K562 (cell line): Measurements from ENCODE around the gene DNAAF2. TPM values are rescaled to one million over a fixed set of nuclear protein-coding genes. Genes with fewer than 3 reads are reported as not detected.

Experiments
- ATF7 ChIP-seq: fragments of 450-650 bp; IDR thresholded peaks from 2 replicates; pipeline ENCODE4 v1.7.1; 2014; ENCODE audit warnings: mild to moderate bottlenecking, moderate library complexity
- CSDE1 ChIP-seq, 2 experiments: fragments of 450-650 bp; IDR thresholded peaks; 2 replicates each; pipeline ENCODE4 v1.6.1; 2016; ENCODE audit warnings: mild to moderate bottlenecking in 1 of 2
- CTBP1 ChIP-seq: fragments of 450-650 bp; IDR thresholded peaks from 2 replicates; pipeline ENCODE4 v1.6.1; 2016; ENCODE audit warnings: borderline replicate concordance
- DACH1 ChIP-seq: fragments of 450-650 bp; IDR thresholded peaks from 2 replicates; pipeline ENCODE4 v1.6.1; 2018; ENCODE audit not compliant: partially characterized antibody
- DMBX1 ChIP-seq: fragments of 250-450 bp; sonication (Bioruptor Pico); IDR thresholded peaks from 2 replicates; pipeline ENCODE4 v1.8.0; 2022; ENCODE audit warnings: inconsistent platforms, mild to moderate bottlenecking, moderate library complexity, borderline replicate concordance
- GABPA ChIP-seq: fragments of 200-800 bp; sonication (Bioruptor generic); conservative IDR thresholded peaks from 2 replicates; pipeline ENCODE4 v1.6.1; 2016; ENCODE audit warnings: low read depth, missing genetic modification characterization, missing compliant biosample characterization
- HLTF ChIP-seq: fragments of 450-650 bp; IDR thresholded peaks from 2 replicates; pipeline ENCODE4 v1.6.1; 2016
- MTA1 ChIP-seq: fragments of 450-650 bp; IDR thresholded peaks from 2 replicates; pipeline ENCODE4 v1.6.1; 2017; ENCODE audit warnings: borderline replicate concordance
- NCOA6 ChIP-seq: fragments of 450-650 bp; IDR thresholded peaks from 2 replicates; pipeline ENCODE4 v1.6.1; 2017; ENCODE audit warnings: mild to moderate bottlenecking
- NCOR1 ChIP-seq: fragments of 450-650 bp; IDR thresholded peaks from 2 replicates; pipeline ENCODE4 v1.6.1; 2016; ENCODE audit warnings: mild to moderate bottlenecking, moderate library complexity
- PHF8 ChIP-seq: fragments of 200-600 bp; sonication (generic); IDR thresholded peaks from 2 replicates; pipeline ENCODE4 v1.6.1; 2012; ENCODE audit warnings: mixed run types, mild to moderate bottlenecking, inconsistent platforms, low read length, moderate library complexity, borderline replicate concordance
- RBM14 ChIP-seq: fragments of 200-400 bp; formaldehyde crosslinking; IDR thresholded peaks from 2 replicates; pipeline ENCODE4 v1.6.1; 2018; ENCODE audit warnings: low read depth, mild to moderate bottlenecking, low read length, moderate library complexity, borderline replicate concordance; ENCODE audit not compliant: insufficient read depth
- SAP30 ChIP-seq: fragments of 200-600 bp; sonication (generic); IDR thresholded peaks from 2 replicates; pipeline ENCODE4 v1.6.1; 2012; ENCODE audit warnings: borderline replicate concordance, low read depth, mild to moderate bottlenecking, moderate library complexity, low read length, control low read depth, inconsistent platforms; ENCODE audit not compliant: insufficient read depth, poor library complexity, severe bottlenecking
- SIN3A ChIP-seq, 2 experiments: fragments of 150-350 bp in 1 of 2; IDR thresholded peaks; 2 replicates each; pipeline ENCODE4 v1.6.1; 2011 to 2016; ENCODE audit warnings: borderline replicate concordance in 2 of 2, low read depth in 2 of 2, low read length in 2 of 2, mild to moderate bottlenecking in 2 of 2, moderate library complexity in 2 of 2; ENCODE audit not compliant: control insufficient read depth in 1 of 2
- SMARCE1 ChIP-seq: fragments of 450-650 bp; IDR thresholded peaks from 2 replicates; pipeline ENCODE4 v1.7.1; 2016; ENCODE audit warnings: mild to moderate bottlenecking
- TAL1 ChIP-seq: fragments of 450-650 bp; IDR thresholded peaks from 2 replicates; pipeline ENCODE4 v1.6.1; 2016; ENCODE audit warnings: mild to moderate bottlenecking
- ZFX ChIP-seq: sonication (generic); formaldehyde crosslinking; IDR thresholded peaks from 2 replicates; pipeline ENCODE4 v1.8.0; 2022; ENCODE audit warnings: mild to moderate bottlenecking, missing genetic modification reagents, moderate library complexity
- ZNF282 ChIP-seq: sonication (generic); formaldehyde crosslinking; IDR thresholded peaks from 2 replicates; pipeline ENCODE4 v1.8.1; 2023; ENCODE audit warnings: missing genetic modification reagents
- polyA plus RNA-seq, 8 experiments: library from polyadenylated mRNA; depleted of rRNA in 4 of 8; stranded (reverse) in 5 of 8; unstranded in 3 of 8; fragments of >200 nt; fragmentation: Nextera tagmentation in 2 of 8; fragmentation: Illumina TruSeq in 1 of 8; extraction: Ambion mirVana in 2 of 8; extraction: Trizol in 1 of 8; gene quantifications; 2 replicates each; pipeline versions ENCODE4 v1.2.1 to v1.2.3, GENCODE V29; 2011 to 2014; ENCODE audit warnings: inconsistent platforms in 1 of 8, missing spikeins in 1 of 8
- total RNA-seq, 7 experiments: library from RNA; depleted of rRNA in 6 of 7; stranded (reverse); fragments of >200 nt in 6 of 7; fragmentation: Illumina TruSeq in 2 of 7; extraction: Trizol in 2 of 7; gene quantifications; 2 replicates each; pipeline versions ENCODE4 v1.2.1 to v1.2.3, GENCODE V29; 2011 to 2021; ENCODE audit warnings: low replicate concordance in 1 of 7
- TF ChIP-seq, protein P1 (sequence below), 2 experiments: fragments of 200-800 bp in 1 of 2; sonication (Bioruptor generic) in 1 of 2; sonication (generic) in 1 of 2; formaldehyde crosslinking in 1 of 2; IDR thresholded peaks in 1 of 2; conservative IDR thresholded peaks in 1 of 2; 2 replicates each; pipeline versions ENCODE4 v1.5.0 to v1.6.1; 2016 to 2020; ENCODE audit warnings: missing compliant biosample characterization in 1 of 2, missing genetic modification characterization in 1 of 2, missing genetic modification reagents in 1 of 2
- TF ChIP-seq, protein P2 (sequence below), 3 experiments: IDR thresholded peaks in 2 of 3; conservative IDR thresholded peaks in 1 of 3; 2 replicates each; pipeline ENCODE4 v1.5.1; 2011 to 2012; ENCODE audit warnings: low read length in 3 of 3, mild to moderate bottlenecking in 3 of 3, control low read depth in 2 of 3, improper control_type of control experiment in 1 of 3, inconsistent platforms in 1 of 3, low read depth in 1 of 3, mixed read lengths in 1 of 3, moderate library complexity in 1 of 3; ENCODE audit not compliant: insufficient read depth in 2 of 3

DNAAF2 gene
- total and polyA plus RNA-seq, 9 of the 15 experiments (the other 6 are each of a cell fraction or from before 2014, with no cell fraction given) = 2.4 to 14.6 (median 11.1) TPM

- TF ChIP-seq SAP30 (peak; percentile 81), PHF8 (peak; percentile 92; the same call in 1 of the 2 replicates), DACH1 (peak; percentile 67), NCOA6 (peak; percentile 91), SIN3A (IDR thresholded peaks at IDR 0.05; ENCODE audit: borderline replicate concordance in 2 of 2, control insufficient read depth in 1 of 2, low read depth in 2 of 2, low read length in 2 of 2) (peak; percentile 3 to 31; a peak in 1 of 4 replicates), TAL1 (no peak), NCOR1 (0 out of 2 replicates have a peak, but pooled peaks have one; percentile 32), SMARCE1 (no peak), MTA1 (0 out of 2 replicates have a peak, but pooled peaks have one; percentile 16), HLTF (no peak), DMBX1 (CRISPR knock-in tag) (peak; percentile 11; the same call in 1 of the 2 replicates), RBM14 (0 out of 2 replicates have a peak, but pooled peaks have one; percentile 73), ZFX (peak; percentile 63; the same call in 1 of the 2 replicates), ATF7 (peak; percentile 46; the same call in 1 of the 2 replicates), CSDE1 (IDR thresholded peaks at IDR 0.05) (no peak; a peak in 1 of 4 replicates), GABPA (tag) (peak; percentile 26; the same call in 1 of the 2 replicates), CTBP1 (peak; percentile 34; the same call in 1 of the 2 replicates), ZNF282 (no peak)
- TF ChIP-seq, protein P1, sequence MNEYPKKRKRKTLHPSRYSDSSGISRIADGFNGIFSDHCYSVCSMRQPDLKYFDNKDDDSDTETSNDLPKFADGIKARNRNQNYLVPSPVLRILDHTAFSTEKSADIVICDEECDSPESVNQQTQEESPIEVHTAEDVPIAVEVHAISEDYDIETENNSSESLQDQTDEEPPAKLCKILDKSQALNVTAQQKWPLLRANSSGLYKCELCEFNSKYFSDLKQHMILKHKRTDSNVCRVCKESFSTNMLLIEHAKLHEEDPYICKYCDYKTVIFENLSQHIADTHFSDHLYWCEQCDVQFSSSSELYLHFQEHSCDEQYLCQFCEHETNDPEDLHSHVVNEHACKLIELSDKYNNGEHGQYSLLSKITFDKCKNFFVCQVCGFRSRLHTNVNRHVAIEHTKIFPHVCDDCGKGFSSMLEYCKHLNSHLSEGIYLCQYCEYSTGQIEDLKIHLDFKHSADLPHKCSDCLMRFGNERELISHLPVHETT (CRISPR knock-in tag; conservative IDR thresholded peaks at IDR 0.05 in 1 of 2, IDR thresholded peaks at IDR 0.05 in 1 of 2) = peak in 1 of 2 experiments; percentile 73; a peak in 2 of 4 replicates
- TF ChIP-seq, protein P2, sequence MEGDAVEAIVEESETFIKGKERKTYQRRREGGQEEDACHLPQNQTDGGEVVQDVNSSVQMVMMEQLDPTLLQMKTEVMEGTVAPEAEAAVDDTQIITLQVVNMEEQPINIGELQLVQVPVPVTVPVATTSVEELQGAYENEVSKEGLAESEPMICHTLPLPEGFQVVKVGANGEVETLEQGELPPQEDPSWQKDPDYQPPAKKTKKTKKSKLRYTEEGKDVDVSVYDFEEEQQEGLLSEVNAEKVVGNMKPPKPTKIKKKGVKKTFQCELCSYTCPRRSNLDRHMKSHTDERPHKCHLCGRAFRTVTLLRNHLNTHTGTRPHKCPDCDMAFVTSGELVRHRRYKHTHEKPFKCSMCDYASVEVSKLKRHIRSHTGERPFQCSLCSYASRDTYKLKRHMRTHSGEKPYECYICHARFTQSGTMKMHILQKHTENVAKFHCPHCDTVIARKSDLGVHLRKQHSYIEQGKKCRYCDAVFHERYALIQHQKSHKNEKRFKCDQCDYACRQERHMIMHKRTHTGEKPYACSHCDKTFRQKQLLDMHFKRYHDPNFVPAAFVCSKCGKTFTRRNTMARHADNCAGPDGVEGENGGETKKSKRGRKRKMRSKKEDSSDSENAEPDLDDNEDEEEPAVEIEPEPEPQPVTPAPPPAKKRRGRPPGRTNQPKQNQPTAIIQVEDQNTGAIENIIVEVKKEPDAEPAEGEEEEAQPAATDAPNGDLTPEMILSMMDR (IDR thresholded peaks at IDR 0.05 in 2 of 3, conservative IDR thresholded peaks at IDR 0.05 in 1 of 3; ENCODE audit: insufficient read depth in 2 of 3, low read depth in 1 of 3, low read length in 3 of 3) = no peak
Measured at GRCh38 chr14:49598485-49599300, 36.4 kb downstream of the DNAAF2 start, which contains the start of gene LRR1 (continued).
